GM12865 (cell line): ENCODE results near the gene NEGR1.
"Not testable (repeated sequence)": the region's sequence is repeated elsewhere in the genome, so short reads cannot be mapped to it uniquely, and the experiment has no call there.

Source experiments
- DNase-seq: peaks from one replicate; pipeline ENCODE4 v3.0.0; 2010; ENCODE audit warnings: low read depth
- H3K4me3 ChIP-seq: 2 replicates; pipeline ENCODE4 v1.5.1; 2011; ENCODE audit warnings: mild to moderate bottlenecking, low read depth, low read length, control low read depth
- CTCF ChIP-seq: IDR thresholded peaks from 2 replicates; pipeline ENCODE4 v1.5.1; 2011; ENCODE audit warnings: low read length, control low read depth, low read depth, inconsistent platforms; ENCODE audit not compliant: insufficient read depth; ENCODE audit errors: missing control alignments

NEGR1 gene

GRCh38 chr1:72280711-72281110 is 1.6 kb downstream of the NEGR1 start:
- no peak for TF ChIP-seq CTCF
- no peak for DNase-seq
- H3K4me3 ChIP-seq = no peak overlapping the region

GRCh38 chr1:72280131-72280530 is 2.2 kb downstream of the NEGR1 start:
- H3K4me3 ChIP-seq = no peak overlapping the region
- no peak for TF ChIP-seq CTCF
- no peak for DNase-seq

- no peak overlapping the region for H3K4me3 ChIP-seq
- TF ChIP-seq CTCF = no peak
- peak; percentile 1 for DNase-seq
These were observed 3.9 kb downstream of the NEGR1 start for GRCh38 chr1:72278461-72278860.

- DNase-seq = no peak
- no peak overlapping the region for H3K4me3 ChIP-seq
- no peak for TF ChIP-seq CTCF
These were observed 10.7 kb downstream of the NEGR1 start for GRCh38 chr1:72271555-72272085.

- no peak overlapping the region for H3K4me3 ChIP-seq
- TF ChIP-seq CTCF = no peak
- DNase-seq = no peak
These were observed 19.6 kb downstream of the NEGR1 start for GRCh38 chr1:72262735-72263134.

GRCh38 chr1:72253132-72253531 is 29.2 kb downstream of the NEGR1 start:
- DNase-seq = no peak
- H3K4me3 ChIP-seq = no peak overlapping the region
- TF ChIP-seq CTCF = no peak

- DNase-seq = no peak
- TF ChIP-seq CTCF = no peak
- H3K4me3 ChIP-seq = no peak overlapping the region
These were observed 40.9 kb downstream of the NEGR1 start for GRCh38 chr1:72241397-72241796.

- H3K4me3 ChIP-seq, DNase-seq: not testable (repeated sequence)
These were observed 46.4 kb downstream of the NEGR1 start for GRCh38 chr1:72235931-72236330.
